Spinal cord (tissue), 10 donors: ENCODE data around the gene RFX4. TPM values are rescaled to one million over a fixed set of nuclear protein-coding genes. Genes with fewer than 3 reads are reported as not detected.
"Not testable (repeated sequence)": the region's sequence is repeated elsewhere in the genome, so short reads cannot be mapped to it uniquely, and the experiment has no call there.

Experiments
- DNase-seq, 6 donors: peaks; one replicate each; pipeline versions ENCODE4 v3.0.0 to v3.0.0-alpha.2; 2013 to 2015; ENCODE audit warnings: low spot score in 6 of 6, low read depth in 4 of 6
- H3K27ac ChIP-seq: one replicate; pipeline ENCODE4 v1.5.1; 2013; ENCODE audit warnings: low read depth, low read length, control low read depth
- H3K27me3 ChIP-seq: one replicate; pipeline ENCODE4 v1.6.1; 2013; ENCODE audit warnings: low read length; ENCODE audit not compliant: control insufficient read depth, insufficient read depth
- H3K36me3 ChIP-seq: one replicate; pipeline ENCODE4 v1.6.1; 2013; ENCODE audit warnings: low read length; ENCODE audit not compliant: control insufficient read depth, insufficient read depth
- H3K4me1 ChIP-seq: one replicate; pipeline ENCODE4 v1.6.1; 2013; ENCODE audit warnings: low read length; ENCODE audit not compliant: control insufficient read depth, insufficient read depth
- H3K4me3 ChIP-seq: one replicate; pipeline ENCODE4 v1.5.1; 2013; ENCODE audit warnings: low read depth, low read length, control low read depth
- H3K9me3 ChIP-seq: one replicate; pipeline ENCODE4 v1.6.1; 2013; ENCODE audit warnings: low read length; ENCODE audit not compliant: control insufficient read depth, insufficient read depth
- WGBS: methylation state at CpG from one replicate; pipeline ENCODE4 v1.1.5; 2013; ENCODE audit warnings: missing lambda C conversion rate; ENCODE audit not compliant: insufficient coverage; 5-methylcytosine and 5-hydroxymethylcytosine counted together
- polyA plus RNA-seq, 2 donors: library from polyadenylated mRNA; unstranded; fragments of 120-200 nt; gene quantifications; one replicate each; pipeline ENCODE4 v1.2.1, GENCODE V29; 2013; ENCODE audit not compliant: insufficient read length in 2 of 2
- total RNA-seq, 2 donors: library from RNA; depleted of rRNA in 1 of 2; stranded (reverse); fragments of 120-200 nt in 1 of 2; fragments of >200 nt in 1 of 2; gene quantifications; one replicate each; pipeline versions ENCODE4 v1.2.3 to v1.2.4, GENCODE V29; 2013 to 2014
- donor health status: healthy.

Gene RFX4
- total and polyA plus RNA-seq, 4 donors = 18.6 to 90.3 (median 45.6) TPM

DNA sequence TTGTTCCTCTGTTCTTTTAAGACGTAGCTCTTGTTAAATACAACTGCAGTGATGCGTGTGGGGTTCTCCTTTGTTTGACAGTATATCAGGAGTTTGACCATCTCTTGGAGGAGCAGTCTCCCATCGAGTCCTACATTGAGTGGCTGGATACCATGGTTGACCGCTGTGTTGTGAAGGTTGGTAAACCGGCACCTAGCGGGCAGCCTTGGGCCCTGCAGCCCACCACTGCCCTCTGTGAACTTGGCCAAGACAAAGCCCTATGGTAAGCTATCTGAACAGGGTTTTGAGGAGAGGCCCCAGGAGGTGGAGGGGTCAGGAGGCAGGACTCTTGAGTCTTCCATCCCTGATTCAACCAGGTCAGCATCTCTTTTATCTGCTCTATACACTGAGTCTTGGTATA, 137.1 kb downstream of the RFX4 start:
- no peak for DNase-seq
- H3K27me3 ChIP-seq = no peaks in the 10 kb centered on the region
- no peak overlapping the region for H3K27ac ChIP-seq
- no peak overlapping the region for H3K4me3 ChIP-seq
- peaks cover 9% of the 10 kb centered on the region for H3K4me1 ChIP-seq
- H3K9me3 ChIP-seq = no peaks in the 10 kb centered on the region
- peaks cover 19% of the 10 kb centered on the region for H3K36me3 ChIP-seq
- 98% methylated on average over 6 of the region's 6 CpGs for WGBS

DNA sequence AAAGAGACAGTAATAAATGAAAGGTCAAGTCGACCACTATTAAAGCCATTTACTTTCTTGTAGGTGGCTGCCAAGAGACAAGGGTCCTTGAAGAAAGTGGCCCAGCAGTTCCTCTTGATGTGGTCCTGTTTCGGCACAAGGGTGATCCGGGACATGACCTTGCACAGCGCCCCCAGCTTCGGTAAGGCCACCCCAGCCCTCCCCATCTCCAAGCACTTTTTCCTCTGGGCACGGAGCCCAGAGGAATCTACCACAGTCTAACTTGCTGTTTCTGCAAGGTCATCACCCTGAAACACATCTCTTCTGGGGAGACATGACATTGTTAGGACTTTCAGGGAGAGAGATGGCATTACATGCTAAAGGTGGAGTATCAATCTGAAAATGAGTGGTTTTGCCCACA, 137.9 kb downstream of the RFX4 start:
- peaks cover 19% of the 10 kb centered on the region for H3K36me3 ChIP-seq
- no peak overlapping the region for H3K27ac ChIP-seq
- no peak overlapping the region for H3K4me3 ChIP-seq
- no peaks in the 10 kb centered on the region for H3K9me3 ChIP-seq
- no peak for DNase-seq
- 80% methylated on average over 6 of the region's 6 CpGs for whole genome bisulfite sequencing
- H3K27me3 ChIP-seq = no peaks in the 10 kb centered on the region
- H3K4me1 ChIP-seq = peaks cover 9% of the 10 kb centered on the region

DNA sequence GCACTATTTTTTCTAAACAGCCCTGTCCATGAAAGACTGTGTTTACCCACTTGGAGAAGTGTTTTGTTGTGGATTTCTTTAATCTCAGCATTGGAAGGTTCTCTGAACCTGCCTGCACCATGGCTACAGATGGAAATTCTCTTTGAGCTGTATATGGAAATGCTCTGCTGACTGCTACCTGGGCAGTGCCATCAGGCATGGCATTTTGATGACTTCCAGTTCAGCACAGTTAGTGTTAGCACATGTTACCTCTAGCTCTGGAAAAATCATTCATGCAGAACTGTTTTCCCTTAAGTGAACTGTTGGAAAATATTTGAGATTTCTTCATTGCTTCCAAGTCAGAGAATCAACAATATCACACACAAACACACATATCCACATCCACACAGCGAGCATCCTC, 139.1 kb downstream of the RFX4 start:
- Histone ChIP-seq H3K27me3 (no peaks in the 10 kb centered on the region), H3K9me3 (no peaks in the 10 kb centered on the region), H3K27ac (peak overlapping the region; percentile 6), H3K36me3 (peaks cover 15% of the 10 kb centered on the region), H3K4me3 (no peak overlapping the region), H3K4me1 (peaks cover 9% of the 10 kb centered on the region)
- peak in 1 of 6 donors; percentile 10 for DNase-seq
- WGBS = no CpG with 5 or more reads among the region's 1 CpG

DNA sequence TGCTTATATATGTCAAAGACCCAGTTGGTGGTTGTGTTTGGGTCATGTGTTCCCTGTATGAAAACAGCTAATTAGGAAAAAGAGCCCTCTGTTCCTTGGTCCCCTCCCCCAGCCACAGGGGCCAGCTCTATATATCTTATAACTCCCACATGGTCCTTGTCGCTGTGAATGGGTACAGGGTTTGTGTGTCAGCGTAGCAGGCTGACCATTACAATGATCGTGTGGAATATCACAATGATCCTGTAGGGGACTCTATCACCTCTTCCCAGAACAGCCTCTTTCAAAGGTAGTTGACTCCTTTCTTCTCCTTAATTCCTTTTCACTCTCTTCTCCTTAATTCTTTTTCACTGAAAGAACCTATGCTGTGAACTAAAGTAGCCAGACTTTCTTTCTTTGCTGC, 140.0 kb downstream of the RFX4 start:
- H3K9me3 ChIP-seq = no peaks in the 10 kb centered on the region
- no peak overlapping the region for H3K27ac ChIP-seq
- peaks cover 9% of the 10 kb centered on the region for H3K4me1 ChIP-seq
- peaks cover 13% of the 10 kb centered on the region for H3K36me3 ChIP-seq
- peak in 1 of 6 donors; percentile 12 for DNase-seq
- no peaks in the 10 kb centered on the region for H3K27me3 ChIP-seq
- WGBS = 0% methylated on average over 1 of the region's 3 CpGs
- H3K4me3 ChIP-seq = no peak overlapping the region

DNA sequence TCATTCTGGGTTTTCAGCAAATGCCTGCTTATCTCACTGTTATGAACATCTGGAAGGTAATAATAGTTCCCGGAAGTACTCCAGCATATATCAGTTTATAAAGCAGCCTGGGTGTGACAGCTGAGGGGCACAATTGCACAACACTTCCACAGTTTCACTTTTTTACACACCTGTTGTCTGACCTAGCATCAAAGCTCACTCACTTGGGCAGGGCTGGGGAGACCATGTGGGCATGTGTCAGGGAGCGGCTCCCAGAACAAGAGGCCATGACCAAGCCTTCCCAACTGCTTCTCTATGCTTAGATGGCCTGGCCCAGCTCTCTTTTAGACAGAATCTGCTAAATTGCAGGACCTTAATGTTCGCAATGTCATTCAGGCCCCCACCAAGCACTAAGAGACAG, 140.6 kb downstream of the RFX4 start:
- Histone ChIP-seq H3K27ac (no peak overlapping the region), H3K27me3 (no peaks in the 10 kb centered on the region)
- 100% methylated on average over 3 of the region's 3 CpGs for WGBS

DNA sequence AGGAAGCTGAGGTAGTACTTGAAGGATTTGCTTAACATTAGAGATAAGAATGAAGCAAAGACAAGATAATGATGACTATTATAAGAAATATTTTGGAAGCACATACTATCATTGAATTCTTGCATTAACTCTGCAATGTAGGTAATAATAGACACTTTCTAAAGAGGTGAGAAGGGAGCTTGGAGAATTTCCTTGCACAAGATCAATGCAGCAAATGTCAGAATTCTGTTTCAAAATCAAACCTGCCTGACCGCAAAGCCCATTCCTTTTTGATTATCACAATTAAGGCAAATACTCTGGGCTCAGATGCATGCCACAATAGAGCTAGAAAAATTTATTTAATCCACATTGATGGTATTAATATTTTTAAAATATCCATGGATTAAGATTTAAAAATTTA, 141.3 kb downstream of the RFX4 start:
- WGBS = no CpG with 5 or more reads among the region's 1 CpG
- H3K27ac ChIP-seq = no peak overlapping the region

More for the DNA sequence above, 140.6 kb downstream of the RFX4 start:
- no peak for DNase-seq
- Histone ChIP-seq H3K4me1 (peaks cover 9% of the 10 kb centered on the region), H3K36me3 (peaks cover 13% of the 10 kb centered on the region), H3K9me3 (no peaks in the 10 kb centered on the region), H3K4me3 (no peak overlapping the region)

DNA sequence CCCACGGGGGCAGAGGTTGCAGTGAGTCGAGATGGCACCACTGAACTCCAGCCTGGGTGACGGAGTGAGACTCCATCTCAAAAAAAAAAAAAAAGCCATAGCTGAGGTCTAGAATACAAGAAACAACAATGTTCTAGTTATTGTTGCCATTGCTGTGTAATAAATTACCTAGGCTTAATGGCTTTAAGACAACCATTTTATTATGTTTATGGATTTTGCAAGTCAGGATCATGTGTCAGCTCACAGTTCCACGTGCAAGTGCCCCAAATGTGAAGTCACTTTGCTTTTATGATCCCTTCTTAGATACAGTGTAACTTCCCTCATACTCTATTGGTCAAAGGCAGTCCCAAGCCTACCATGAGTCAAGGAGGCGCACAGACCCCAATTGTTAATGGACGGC, 142.1 kb downstream of the RFX4 start:
- peaks cover 6% of the 10 kb centered on the region for H3K36me3 ChIP-seq
- peaks cover 9% of the 10 kb centered on the region for H3K4me1 ChIP-seq
- no peaks in the 10 kb centered on the region for H3K27me3 ChIP-seq
- 100% methylated on average over 1 of the region's 6 CpGs for WGBS
- DNase-seq = no peak
- no peak overlapping the region for H3K4me3 ChIP-seq
- no peak overlapping the region for H3K27ac ChIP-seq
- H3K9me3 ChIP-seq = no peaks in the 10 kb centered on the region

More for the DNA sequence above, 141.3 kb downstream of the RFX4 start:
- H3K4me3 ChIP-seq = no peak overlapping the region
- H3K27me3 ChIP-seq = no peaks in the 10 kb centered on the region
- peaks cover 11% of the 10 kb centered on the region for H3K36me3 ChIP-seq
- no peaks in the 10 kb centered on the region for H3K9me3 ChIP-seq
- no peak for DNase-seq
- H3K4me1 ChIP-seq = peaks cover 9% of the 10 kb centered on the region

DNA sequence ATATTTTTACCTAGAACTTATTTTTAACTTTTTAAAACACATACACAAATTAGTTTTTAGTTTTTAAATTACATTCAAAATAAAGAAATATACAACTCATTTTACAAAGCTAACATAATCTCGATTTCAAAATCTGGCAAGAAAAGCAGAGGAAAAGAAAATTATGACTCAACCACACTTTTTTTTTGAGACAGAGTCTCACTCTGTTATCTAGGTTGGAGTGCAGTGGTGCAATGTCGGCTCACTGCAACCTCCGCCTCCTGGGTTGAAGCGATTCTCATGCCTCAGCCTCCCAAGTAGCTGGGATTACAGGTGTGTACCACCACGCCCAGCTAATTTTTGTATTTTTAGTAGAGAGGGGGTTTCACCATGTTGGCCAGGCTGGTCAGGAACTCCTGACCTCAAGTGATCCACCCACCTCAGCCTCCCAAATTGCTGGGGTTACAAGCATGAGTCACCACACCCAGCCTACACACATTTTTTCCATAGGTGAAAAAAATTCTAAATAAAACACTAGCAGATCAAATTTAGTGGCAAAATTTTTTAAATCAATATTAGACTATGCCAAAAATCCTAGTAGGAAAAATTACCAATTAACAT, 143.9 kb downstream of the RFX4 start:
- not testable (repeated sequence) for DNase-seq, H3K27ac ChIP-seq, H3K36me3 ChIP-seq, H3K9me3 ChIP-seq, H3K4me3 ChIP-seq, H3K27me3 ChIP-seq, H3K4me1 ChIP-seq
- WGBS = no CpG with 5 or more reads among the region's 5 CpGs

DNA sequence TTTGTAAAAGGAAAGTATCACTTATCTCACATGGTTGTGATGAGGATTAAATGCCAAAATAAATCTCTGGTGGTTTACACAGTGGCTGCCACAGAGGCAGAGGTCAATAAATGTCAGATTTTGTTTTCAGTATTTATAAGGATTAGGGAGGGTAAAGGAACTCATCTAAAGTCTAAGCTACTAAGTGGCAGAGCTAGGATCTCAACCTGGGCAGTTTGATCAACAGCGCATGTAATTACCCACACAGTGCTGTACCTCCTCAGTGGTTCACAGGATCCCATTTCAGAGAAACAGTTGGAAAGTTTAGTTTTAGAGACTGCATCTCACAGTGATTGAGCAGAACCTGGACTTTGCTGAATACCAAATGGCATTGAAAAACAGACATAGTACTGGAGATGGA, 146.8 kb downstream of the RFX4 start:
- WGBS = 100% methylated on average over 1 of the region's 1 CpG
- H3K27ac ChIP-seq = no peak overlapping the region
- no peaks in the 10 kb centered on the region for H3K4me1 ChIP-seq
- H3K9me3 ChIP-seq = no peaks in the 10 kb centered on the region
- DNase-seq = no peak
- H3K27me3 ChIP-seq = no peaks in the 10 kb centered on the region
- H3K36me3 ChIP-seq = peaks cover 8% of the 10 kb centered on the region
- H3K4me3 ChIP-seq = no peak overlapping the region

DNA sequence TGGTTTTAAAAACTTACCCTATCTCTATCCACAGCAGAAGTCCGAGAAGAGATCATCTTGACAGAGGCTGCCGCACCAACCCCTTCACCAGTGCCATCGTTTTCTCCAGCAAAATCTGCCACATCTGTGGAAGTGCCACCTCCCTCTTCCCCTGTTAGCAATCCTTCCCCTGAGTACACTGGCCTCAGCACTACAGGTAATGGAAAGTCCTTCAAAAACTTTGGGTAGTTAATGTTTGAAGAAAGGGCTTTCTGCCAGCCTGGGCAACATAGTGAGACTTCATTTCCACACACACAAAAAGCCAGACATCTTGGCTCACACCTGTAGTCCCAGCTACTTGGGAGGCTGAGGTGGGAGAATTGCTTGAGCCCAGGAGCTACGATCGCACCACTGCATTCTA, 150.1 kb downstream of the RFX4 start:
- H3K36me3 ChIP-seq = peaks cover 8% of the 10 kb centered on the region
- no peak overlapping the region for H3K27ac ChIP-seq
- no peaks in the 10 kb centered on the region for H3K4me1 ChIP-seq
- DNase-seq = no peak
- 86% methylated on average over 3 of the region's 5 CpGs for WGBS
- H3K27me3 ChIP-seq = no peaks in the 10 kb centered on the region
- H3K4me3 ChIP-seq = no peak overlapping the region
- H3K9me3 ChIP-seq = no peaks in the 10 kb centered on the region
